SK-N-SH treated with all-trans-retinoic acid at 6 μM for 48 hours (cell line): Measurements from ENCODE around the gene NUBP1.

Experiments used
- ATAC-seq: fragments of 200-7000 bp; cut with Tn5 transposase; 3 replicates; pipeline ENCODE4 v1.9.1; 2020; ENCODE audit warnings: mild to moderate bottlenecking, moderate library complexity
- ARNTL ChIP-seq: fragments of 450-650 bp; formaldehyde crosslinking; IDR thresholded peaks from 2 replicates; pipeline ENCODE4 v1.5.0; 2020; ENCODE audit warnings: low read depth, mild to moderate bottlenecking, moderate library complexity, borderline replicate concordance
- BACH2 ChIP-seq: fragments of 250-450 bp; sonication (Bioruptor Pico); IDR thresholded peaks from 2 replicates; pipeline ENCODE4 v1.9.0; 2021; ENCODE audit warnings: mild to moderate bottlenecking, borderline replicate concordance
- CSRNP3 ChIP-seq: fragments of 250-450 bp; sonication (Bioruptor Pico); IDR thresholded peaks from 2 replicates; pipeline ENCODE4 v1.5.1; 2021; ENCODE audit warnings: mild to moderate bottlenecking, moderate library complexity
- GLIS3 ChIP-seq: fragments of 250-450 bp; sonication (Bioruptor Pico); IDR thresholded peaks from 2 replicates; pipeline ENCODE4 v1.5.0; 2020; ENCODE audit warnings: mild to moderate bottlenecking, moderate library complexity
- ISL1 ChIP-seq: fragments of 250-450 bp; sonication (Bioruptor Pico); IDR thresholded peaks from 2 replicates; pipeline ENCODE4 v2.1.2; 2022; ENCODE audit warnings: mild to moderate bottlenecking, moderate library complexity
- OSR1 ChIP-seq: fragments of 250-450 bp; sonication (Bioruptor Pico); IDR thresholded peaks from 2 replicates; pipeline ENCODE4 v1.8.0; 2022; ENCODE audit warnings: moderate library complexity, mild to moderate bottlenecking, inconsistent platforms
- PATZ1 ChIP-seq: fragments of 250-450 bp; sonication (Bioruptor Pico); IDR thresholded peaks from 2 replicates; pipeline ENCODE4 v1.8.0; 2020; ENCODE audit warnings: mild to moderate bottlenecking, moderate library complexity, borderline replicate concordance
- POU6F1 ChIP-seq: fragments of 250-450 bp; sonication (Bioruptor Pico); IDR thresholded peaks from 2 replicates; pipeline ENCODE4 v1.8.0; 2021; ENCODE audit warnings: low read depth, mild to moderate bottlenecking, moderate library complexity, borderline replicate concordance
- PPARA ChIP-seq: fragments of 250-450 bp; sonication (Bioruptor Pico); IDR thresholded peaks from 2 replicates; pipeline ENCODE4 v1.5.0; 2020; ENCODE audit warnings: mild to moderate bottlenecking, borderline replicate concordance
- SNAI2 ChIP-seq: fragments of 250-450 bp; sonication (Bioruptor Pico); IDR thresholded peaks from 2 replicates; pipeline ENCODE4 v1.5.0; 2020; ENCODE audit warnings: mild to moderate bottlenecking, moderate library complexity
- TCF4 ChIP-seq: fragments of 250-450 bp; sonication (Bioruptor Pico); IDR thresholded peaks from 2 replicates; pipeline ENCODE4 v1.8.0; 2021; ENCODE audit warnings: mild to moderate bottlenecking, moderate library complexity, borderline replicate concordance
- TOX ChIP-seq: fragments of 250-450 bp; sonication (Bioruptor Pico); IDR thresholded peaks from 2 replicates; pipeline ENCODE4 v1.8.0; 2021; ENCODE audit warnings: mild to moderate bottlenecking, moderate library complexity, borderline replicate concordance
- TSHZ2 ChIP-seq: fragments of 250-450 bp; sonication (Bioruptor Pico); IDR thresholded peaks from 2 replicates; pipeline ENCODE4 v1.5.0; 2020; ENCODE audit warnings: mild to moderate bottlenecking, moderate library complexity
- ZFP3 ChIP-seq: fragments of 250-450 bp; sonication (Bioruptor Pico); IDR thresholded peaks from 2 replicates; pipeline ENCODE4 v1.5.0; 2020; ENCODE audit warnings: mild to moderate bottlenecking, moderate library complexity
- ZFP30 ChIP-seq: fragments of 450-650 bp; formaldehyde crosslinking; IDR thresholded peaks from 2 replicates; pipeline ENCODE4 v1.5.0; 2022; ENCODE audit warnings: mild to moderate bottlenecking, moderate library complexity
- ZNF70 ChIP-seq: fragments of 450-650 bp; formaldehyde crosslinking; IDR thresholded peaks from 2 replicates; pipeline ENCODE4 v1.5.0; 2020; ENCODE audit warnings: mild to moderate bottlenecking, moderate library complexity
- ZNF8 ChIP-seq: fragments of 450-650 bp; formaldehyde crosslinking; IDR thresholded peaks from 2 replicates; pipeline ENCODE4 v1.5.0; 2020; ENCODE audit warnings: mild to moderate bottlenecking, moderate library complexity

Gene NUBP1

GRCh38 chr16:10694306-10694705, 49.3 kb upstream of the NUBP1 start (continued):
- TF ChIP-seq CSRNP3 (no peak), GLIS3 (CRISPR knock-in tag) (no peak), PATZ1 (no peak), ZNF8 (CRISPR knock-in tag) (no peak), ZNF70 (CRISPR knock-in tag) (no peak)

- TF ChIP-seq CSRNP3 = no peak
- TF ChIP-seq TCF4 (CRISPR knock-in tag) = no peak
- no peak for TF ChIP-seq PPARA (CRISPR knock-in tag)
- TF ChIP-seq SNAI2 (CRISPR knock-in tag) = no peak
- TF ChIP-seq TOX = no peak
- ATAC-seq = no peak
Observed at GRCh38 chr16:10694830-10695229, 48.8 kb upstream of the NUBP1 start, which contains the start of gene TEKT5. Gene TEKT5 (minus strand): TSS chr16:10694930. CDS start chr16:10694873, 57 bp downstream.

- ATAC-seq = no peak
Observed at GRCh38 chr16:10699756-10700155, 43.9 kb upstream of the NUBP1 start.

GRCh38 chr16:10708969-10709368, 34.7 kb upstream of the NUBP1 start:
- ATAC-seq = no peak
- no peak for TF ChIP-seq TCF4 (CRISPR knock-in tag)
- TF ChIP-seq GLIS3 (CRISPR knock-in tag) = no peak
- TF ChIP-seq PPARA (CRISPR knock-in tag) = no peak
- no peak for TF ChIP-seq ARNTL
- no peak for TF ChIP-seq OSR1 (CRISPR knock-in tag)
- TF ChIP-seq PATZ1 = no peak
- TF ChIP-seq ISL1 (CRISPR knock-in tag) = no peak
- TF ChIP-seq TSHZ2 (CRISPR knock-in tag) = no peak

More at GRCh38 chr16:10699756-10700155, 43.9 kb upstream of the NUBP1 start:
- TF ChIP-seq PPARA (CRISPR knock-in tag) = no peak
- no peak for TF ChIP-seq OSR1 (CRISPR knock-in tag)
- no peak for TF ChIP-seq POU6F1 (CRISPR knock-in tag)
- no peak for TF ChIP-seq BACH2 (CRISPR knock-in tag)
- no peak for TF ChIP-seq GLIS3 (CRISPR knock-in tag)
- no peak for TF ChIP-seq ZFP3 (CRISPR knock-in tag)
- no peak for TF ChIP-seq ZFP30
- TF ChIP-seq PATZ1 = no peak
- TF ChIP-seq ZNF70 (CRISPR knock-in tag) = no peak
